Upper lobe of left lung (tissue), 6 donors: Measurements from ENCODE around the gene KRTAP12-4. TPM values are rescaled to one million over a fixed set of nuclear protein-coding genes. Genes with fewer than 3 reads are reported as not detected.
"Not testable (repeated sequence)": the region's sequence is repeated elsewhere in the genome, so short reads cannot be mapped to it uniquely, and the experiment has no call there.

ENCODE experiments used
- ATAC-seq, 2 donors: fragments of 200-7000 bp; cut with Tn5 transposase; one replicate each; pipeline ENCODE4 v1.9.1; 2022; ENCODE audit warnings: mild to moderate bottlenecking in 2 of 2, moderate library complexity in 2 of 2; ENCODE audit not compliant: low FRiP score in 2 of 2
- DNase-seq, 2 donors: peaks; one replicate each; pipeline ENCODE4 v3.0.0-alpha.2; 2019 to 2020
- H3K27ac ChIP-seq, 4 donors: fragments of 200-600 bp; sonication (generic); one replicate each; pipeline ENCODE4 v1.5.1; 2016 to 2019
- H3K27me3 ChIP-seq, 4 donors: fragments of 200-600 bp; sonication (generic); one replicate each; pipeline ENCODE4 v1.5.1; 2017 to 2019
- H3K36me3 ChIP-seq, 4 donors: fragments of 200-600 bp; sonication (generic); one replicate each; pipeline ENCODE4 v1.5.1; 2016 to 2019
- H3K4me1 ChIP-seq, 4 donors: fragments of 200-600 bp; sonication (generic); one replicate each; pipeline ENCODE4 v1.5.1; 2018 to 2019
- H3K4me3 ChIP-seq, 4 donors: fragments of 200-600 bp; sonication (generic); one replicate each; pipeline ENCODE4 v1.5.1; 2017 to 2019; ENCODE audit warnings: mild to moderate bottlenecking in 2 of 4, moderate library complexity in 1 of 4
- H3K9me3 ChIP-seq, 4 donors: fragments of 200-600 bp; sonication (generic); one replicate each; pipeline ENCODE4 v1.5.1; 2018 to 2019
- EP300 ChIP-seq, 4 donors: sonication (generic); formaldehyde crosslinking; IDR thresholded peaks; one replicate each; pipeline ENCODE4 v1.5.1; 2017; ENCODE audit warnings: antibody characterized with exemption in 4 of 4, control low read depth in 2 of 4
- POLR2A ChIP-seq, 4 donors: fragments of 450-650 bp; IDR thresholded peaks; one replicate each; pipeline ENCODE4 v1.5.1; 2016 to 2017; ENCODE audit warnings: antibody characterized with exemption in 4 of 4, mild to moderate bottlenecking in 2 of 4
- POLR2AphosphoS5 ChIP-seq, 2 donors: sonication (generic); formaldehyde crosslinking; IDR thresholded peaks; one replicate each; pipeline ENCODE4 v1.5.1; 2017; ENCODE audit warnings: antibody characterized with exemption in 2 of 2
- WGBS, 2 donors: methylation state at CpG; one replicate each; pipeline ENCODE4 v1.1.5; 2017 to 2018; 5-methylcytosine and 5-hydroxymethylcytosine counted together
- total RNA-seq, 6 donors: library from RNA; depleted of rRNA in 4 of 6; stranded (reverse); fragments of >200 nt in 4 of 6; gene quantifications; one replicate each; pipeline versions ENCODE4 v1.1.0 to v1.2.1, GENCODE V29; 2016 to 2021
- TF ChIP-seq, protein P1 (sequence below), 6 experiments: fragments of 450-650 bp in 4 of 6; fragments of 200-600 bp in 2 of 6; sonication (generic) in 2 of 6; IDR thresholded peaks; one replicate each; pipeline ENCODE4 v1.5.1; 2016 to 2019; ENCODE audit warnings: antibody characterized with exemption in 6 of 6
- donor health status: DM: no; HTN: no; CAD: no; lungs with moderate emphysema.
- donor health status: DM: no; HTN: yes; CAD: no; lungs with severe emphysema.

Gene KRTAP12-4
- total RNA-seq, 6 donors from 2014 or later: not detected

DNA sequence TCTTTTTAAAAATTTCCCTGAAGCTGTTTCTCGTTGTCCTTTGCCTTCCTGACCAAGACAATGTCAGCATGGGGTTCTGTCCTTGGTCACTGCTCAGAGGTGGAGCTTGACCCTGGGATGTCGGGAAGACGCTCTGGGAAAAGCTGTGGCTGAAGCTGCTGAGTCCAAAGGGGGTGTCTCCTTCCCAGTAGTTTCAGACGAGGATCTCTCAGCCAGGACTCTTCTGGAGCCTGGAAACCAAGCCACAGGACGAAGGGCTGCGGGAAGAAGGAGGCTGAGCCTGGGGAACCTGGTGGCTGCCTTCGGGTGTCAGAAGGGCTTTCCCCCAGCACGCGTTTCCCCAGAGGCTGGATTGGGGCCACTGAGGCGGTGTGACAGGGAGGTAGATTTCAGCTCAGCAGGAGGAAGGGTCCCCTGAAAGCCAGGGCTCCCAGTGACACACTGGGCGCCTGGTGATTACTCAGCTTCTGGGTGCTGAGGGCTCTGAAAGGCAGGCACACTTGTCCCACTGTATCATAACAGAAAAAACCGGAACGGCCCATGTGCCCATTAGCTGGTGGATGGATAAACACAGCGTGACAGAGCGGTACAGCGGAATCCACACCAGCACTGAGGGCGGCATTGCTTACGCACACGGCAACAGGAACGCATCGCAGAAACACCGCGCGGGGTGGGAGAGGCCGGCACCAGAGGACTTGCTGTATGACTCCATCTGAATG lies 32.5 kb upstream of the KRTAP12-4 start:
- WGBS, 2 donors: 62 to 74% methylated on average over 18 to 25 of the region's 25 CpGs
- H3K27ac ChIP-seq: no peak overlapping the region
- TF ChIP-seq, protein P1, sequence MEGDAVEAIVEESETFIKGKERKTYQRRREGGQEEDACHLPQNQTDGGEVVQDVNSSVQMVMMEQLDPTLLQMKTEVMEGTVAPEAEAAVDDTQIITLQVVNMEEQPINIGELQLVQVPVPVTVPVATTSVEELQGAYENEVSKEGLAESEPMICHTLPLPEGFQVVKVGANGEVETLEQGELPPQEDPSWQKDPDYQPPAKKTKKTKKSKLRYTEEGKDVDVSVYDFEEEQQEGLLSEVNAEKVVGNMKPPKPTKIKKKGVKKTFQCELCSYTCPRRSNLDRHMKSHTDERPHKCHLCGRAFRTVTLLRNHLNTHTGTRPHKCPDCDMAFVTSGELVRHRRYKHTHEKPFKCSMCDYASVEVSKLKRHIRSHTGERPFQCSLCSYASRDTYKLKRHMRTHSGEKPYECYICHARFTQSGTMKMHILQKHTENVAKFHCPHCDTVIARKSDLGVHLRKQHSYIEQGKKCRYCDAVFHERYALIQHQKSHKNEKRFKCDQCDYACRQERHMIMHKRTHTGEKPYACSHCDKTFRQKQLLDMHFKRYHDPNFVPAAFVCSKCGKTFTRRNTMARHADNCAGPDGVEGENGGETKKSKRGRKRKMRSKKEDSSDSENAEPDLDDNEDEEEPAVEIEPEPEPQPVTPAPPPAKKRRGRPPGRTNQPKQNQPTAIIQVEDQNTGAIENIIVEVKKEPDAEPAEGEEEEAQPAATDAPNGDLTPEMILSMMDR (IDR thresholded peaks at IDR 0.05): no peak
- TF ChIP-seq POLR2A (IDR thresholded peaks at IDR 0.05): no peak
- TF ChIP-seq POLR2AphosphoS5 (IDR thresholded peaks at IDR 0.05): no peak
- no peak for TF ChIP-seq EP300 (IDR thresholded peaks at IDR 0.05)
- H3K36me3 ChIP-seq: no peaks in the 10 kb centered on the region
- H3K27me3 ChIP-seq: no peaks in the 10 kb centered on the region
- H3K4me1 ChIP-seq: no peaks in the 10 kb centered on the region
- DNase-seq (peak in 1 of 2 donors; percentile 53), ATAC-seq (no peak)
- H3K4me3 ChIP-seq: no peak overlapping the region
- no peaks in the 10 kb centered on the region for H3K9me3 ChIP-seq

- Histone ChIP-seq H3K4me1 (no peaks in the 10 kb centered on the region), H3K36me3 (no peaks in the 10 kb centered on the region), H3K9me3 (no peaks in the 10 kb centered on the region), H3K4me3 (no peak overlapping the region), H3K27me3 (no peaks in the 10 kb centered on the region), H3K27ac (no peak overlapping the region)
- TF ChIP-seq EP300 (IDR thresholded peaks at IDR 0.05): no peak
- TF ChIP-seq POLR2AphosphoS5 (IDR thresholded peaks at IDR 0.05): no peak
- TF ChIP-seq POLR2A (IDR thresholded peaks at IDR 0.05): no peak
- TF ChIP-seq, protein P1 (IDR thresholded peaks at IDR 0.05): no peak
- ATAC-seq (no peak), DNase-seq (peak in 1 of 2 donors; percentile 74)
- WGBS, 2 donors: 44 to 50% methylated on average over 4 to 11 of the region's 14 CpGs
Measured at GRCh38 chr21:44686000-44686781, 31.7 kb upstream of the KRTAP12-4 start.

GRCh38 chr21:44685050-44685449 lies 30.6 kb upstream of the KRTAP12-4 start:
- not testable (repeated sequence) for H3K27me3 ChIP-seq, H3K4me1 ChIP-seq, DNase-seq, H3K4me3 ChIP-seq, H3K36me3 ChIP-seq, H3K9me3 ChIP-seq, H3K27ac ChIP-seq
- WGBS, 2 donors: 67 to 92% methylated on average over 6 of the region's 6 CpGs
- peak in 1 of 2 donors; percentile 15 for ATAC-seq

- ATAC-seq: no peak
- H3K4me1 ChIP-seq: no peaks in the 10 kb centered on the region
- TF ChIP-seq, protein P1 (IDR thresholded peaks at IDR 0.05): no peak
- TF ChIP-seq POLR2AphosphoS5 (IDR thresholded peaks at IDR 0.05) (no peak), POLR2A (IDR thresholded peaks at IDR 0.05) (no peak), EP300 (IDR thresholded peaks at IDR 0.05) (no peak)
- 67 to 76% methylated on average over 6 of the region's 6 CpGs for WGBS, 2 donors
- H3K27me3 ChIP-seq: no peaks in the 10 kb centered on the region
- no peak overlapping the region for H3K4me3 ChIP-seq
- no peak overlapping the region for H3K27ac ChIP-seq
- H3K36me3 ChIP-seq: no peaks in the 10 kb centered on the region
- no peak for DNase-seq
- H3K9me3 ChIP-seq: no peaks in the 10 kb centered on the region
Measured at GRCh38 chr21:44684483-44684882, 30.0 kb upstream of the KRTAP12-4 start.

- TF ChIP-seq, protein P1 (IDR thresholded peaks at IDR 0.05): no peak
- TF ChIP-seq POLR2AphosphoS5 (IDR thresholded peaks at IDR 0.05) (no peak), POLR2A (IDR thresholded peaks at IDR 0.05) (no peak), EP300 (IDR thresholded peaks at IDR 0.05) (no peak)
- Histone ChIP-seq H3K4me3 (no peak overlapping the region), H3K36me3 (no peaks in the 10 kb centered on the region), H3K27ac (no peak overlapping the region), H3K27me3 (no peaks in the 10 kb centered on the region), H3K9me3 (no peaks in the 10 kb centered on the region), H3K4me1 (no peaks in the 10 kb centered on the region)
- DNase-seq (no peak), ATAC-seq (no peak)
- WGBS, 2 donors: 72 to 76% methylated on average over 7 of the region's 7 CpGs
Measured at GRCh38 chr21:44684077-44684476, 29.6 kb upstream of the KRTAP12-4 start.
